Skin epidermis (tissue), 12 donors: ENCODE data around the gene CYP8B1.
"Not testable (repeated sequence)": the region's sequence is repeated elsewhere in the genome, so short reads cannot be mapped to it uniquely, and the experiment has no call there.

Experiments used
- H3K27ac ChIP-seq, 21 experiments: fragments of 200-600 bp; sonication (generic) in 11 of 21; one replicate each; pipeline ENCODE4 v1.5.0; 2020; ENCODE audit warnings: mild to moderate bottlenecking in 3 of 21, inconsistent platforms in 2 of 21, moderate library complexity in 2 of 21
- H3K4me3 ChIP-seq, 7 experiments: fragments of 200-600 bp; sonication (generic) in 2 of 7; one replicate each; pipeline ENCODE4 v1.5.0; 2020; ENCODE audit warnings: inconsistent platforms in 2 of 7, mild to moderate bottlenecking in 2 of 7, moderate library complexity in 1 of 7

The CYP8B1 gene

DNA sequence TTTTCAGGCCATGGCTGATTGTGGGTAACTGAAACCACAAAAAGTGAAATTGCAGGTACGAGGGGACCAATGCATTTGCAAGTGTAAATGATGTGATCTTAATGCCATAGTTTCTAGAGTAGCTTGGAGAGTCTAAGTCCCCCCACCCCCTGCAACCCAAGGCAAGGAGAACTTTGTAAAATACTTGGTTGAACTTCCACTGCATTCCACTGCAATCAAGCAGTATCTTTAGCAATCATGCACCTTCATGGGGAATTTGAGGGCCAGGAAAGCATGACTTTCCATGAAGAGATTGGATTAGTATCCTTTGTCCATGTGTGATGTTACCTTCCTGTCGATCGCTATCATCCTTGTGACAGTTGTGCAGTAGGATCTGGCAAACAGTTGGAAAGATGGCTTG, 11.4 kb upstream of the CYP8B1 start:
- H3K27ac ChIP-seq, result no peak overlapping the region

DNA sequence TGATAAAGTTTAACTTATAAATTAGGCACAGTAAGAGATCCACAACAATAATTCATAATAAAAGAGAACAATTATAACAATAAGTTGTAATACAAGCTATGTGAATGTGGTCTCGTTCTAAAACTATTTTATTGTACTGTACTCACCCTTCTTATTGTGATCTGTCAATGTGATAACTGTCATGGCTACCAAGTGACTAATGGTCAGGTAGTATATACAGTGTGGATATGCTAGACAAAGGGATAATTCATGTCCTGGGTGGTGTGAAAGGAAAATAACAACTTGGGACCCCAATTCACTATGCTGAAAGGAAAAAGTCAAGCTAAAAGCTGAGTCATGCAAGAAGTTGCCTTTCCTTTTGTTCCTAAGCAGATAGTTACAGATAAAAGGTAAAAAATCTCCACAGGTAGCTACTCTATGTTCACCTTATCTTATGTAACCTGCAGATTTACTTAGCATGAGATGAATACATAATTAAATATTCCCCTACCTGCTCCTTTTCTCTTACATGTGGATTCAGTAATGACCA, 10.7 kb upstream of the CYP8B1 start:
- H3K27ac ChIP-seq, result no peak overlapping the region
- H3K4me3 ChIP-seq, result no peak overlapping the region

More for the DNA sequence above, 11.4 kb upstream of the CYP8B1 start:
- no peak overlapping the region for H3K4me3 ChIP-seq

DNA sequence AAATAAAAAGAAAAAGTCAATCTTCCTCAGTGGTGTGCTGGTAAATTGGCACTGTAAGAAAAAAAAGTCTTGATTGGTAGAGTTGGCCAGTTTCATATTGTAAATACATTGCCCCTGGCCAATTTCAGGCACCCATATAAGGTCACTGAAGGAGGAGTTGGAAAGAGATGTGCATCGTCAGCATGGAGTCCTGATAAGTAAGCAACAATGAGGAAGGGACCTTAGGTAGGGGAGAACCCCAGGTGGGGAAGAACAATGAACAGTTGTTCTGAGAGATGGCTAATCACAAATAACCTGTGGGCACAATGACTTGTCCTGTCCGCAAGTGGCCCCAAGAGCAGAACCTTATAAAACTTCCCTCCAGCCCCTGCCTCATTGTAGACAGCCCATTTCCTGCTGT, 8.6 kb upstream of the CYP8B1 start:
- Histone ChIP-seq H3K27ac (no peak overlapping the region), H3K4me3 (no peak overlapping the region)

- H3K27ac ChIP-seq, H3K4me3 ChIP-seq: not testable (repeated sequence)
These were observed 7.7 kb upstream of the CYP8B1 start for GRCh38 chr3:42883251-42883930.

GRCh38 chr3:42880601-42881451, 5.1 kb upstream of the CYP8B1 start:
- Histone ChIP-seq H3K27ac (peak overlapping the region in 20 of 21 experiments; percentile 4 to 88 (median 78)), H3K4me3 (peak overlapping the region; percentile 42 to 64 (median 52))

GRCh38 chr3:42880183-42880582, 4.5 kb upstream of the CYP8B1 start:
- peak overlapping the region in 9 of 21 experiments; percentile 30 to 88 (median 81) for H3K27ac ChIP-seq
- peak overlapping the region in 5 of 7 experiments; percentile 45 to 64 (median 52) for H3K4me3 ChIP-seq

GRCh38 chr3:42877881-42878280, 2.2 kb upstream of the CYP8B1 start:
- Histone ChIP-seq H3K27ac (no peak overlapping the region), H3K4me3 (no peak overlapping the region)

- H3K27ac ChIP-seq, result no peak overlapping the region
- no peak overlapping the region for H3K4me3 ChIP-seq
These were observed 1.5 kb upstream of the CYP8B1 start for GRCh38 chr3:42876940-42877720.

DNA sequence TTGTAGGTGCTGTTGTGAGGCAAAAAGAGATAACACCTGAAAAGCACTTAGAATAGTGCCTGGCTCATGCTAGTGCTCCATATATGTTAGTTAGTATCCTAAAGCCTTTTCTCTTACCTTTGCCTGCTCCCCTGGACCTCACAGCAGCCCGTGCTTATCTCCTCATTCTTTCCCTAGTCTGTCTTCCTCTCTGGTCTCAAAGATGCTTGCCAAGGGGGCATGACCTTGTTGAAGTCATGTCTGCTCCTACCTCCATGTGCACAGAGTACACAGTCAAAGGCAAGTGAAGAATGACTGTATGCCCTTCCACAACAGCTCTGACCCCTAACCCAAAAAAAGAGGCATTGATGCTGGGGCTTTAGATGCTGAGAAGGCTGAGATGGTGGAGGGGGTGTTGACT, 722 bp upstream of the CYP8B1 start:
- Histone ChIP-seq H3K4me3 (no peak overlapping the region), H3K27ac (no peak overlapping the region)

DNA sequence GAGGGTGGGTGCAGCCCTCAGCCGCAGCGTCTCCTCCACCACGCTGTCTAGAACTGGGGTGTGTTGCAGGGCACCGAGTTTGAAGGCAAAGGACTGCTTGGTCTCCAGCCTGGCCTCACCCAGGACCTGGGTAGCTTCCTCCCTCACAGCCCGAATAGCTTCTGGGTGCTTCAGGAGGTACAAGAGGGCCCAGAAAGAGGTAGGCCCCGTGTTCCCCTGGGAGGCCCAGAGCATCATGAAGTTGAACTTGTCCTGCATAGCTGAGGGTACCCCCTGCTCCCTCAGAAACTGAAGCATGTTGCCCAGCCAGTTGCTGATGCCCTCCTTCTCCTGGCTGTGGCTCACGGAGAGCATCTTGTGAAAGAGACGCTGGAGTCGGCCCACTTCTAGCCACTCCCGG, 930 bp downstream of the CYP8B1 start:
- H3K4me3 ChIP-seq, result no peak overlapping the region
- H3K27ac ChIP-seq, result no peak overlapping the region

GRCh38 chr3:42873221-42873982, 2.3 kb downstream of the CYP8B1 start:
- H3K27ac ChIP-seq, result no peak overlapping the region
- no peak overlapping the region for H3K4me3 ChIP-seq

DNA sequence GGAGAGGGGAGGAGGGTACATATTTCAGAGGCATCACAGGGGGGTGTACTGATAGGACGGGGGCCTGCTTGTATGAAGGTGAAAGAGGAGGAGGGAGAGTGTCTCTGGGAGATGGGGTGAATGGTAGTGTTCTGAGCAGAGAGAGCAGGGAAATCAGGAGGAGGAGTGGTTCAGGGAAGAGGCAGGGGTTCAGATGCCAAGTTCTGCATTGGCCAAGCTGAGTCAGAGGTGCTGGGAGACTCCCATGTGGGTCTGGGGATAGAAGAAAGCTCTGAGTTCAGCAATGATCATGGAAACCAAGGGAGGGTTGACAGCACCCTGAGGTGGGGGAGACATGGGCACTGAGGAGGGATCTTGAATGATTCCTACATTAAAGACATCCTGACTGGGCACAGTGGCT, 3.0 kb downstream of the CYP8B1 start:
- Histone ChIP-seq H3K27ac (no peak overlapping the region), H3K4me3 (no peak overlapping the region)

- H3K27ac ChIP-seq, result no peak overlapping the region
- no peak overlapping the region for H3K4me3 ChIP-seq
These were observed 4.0 kb downstream of the CYP8B1 start for GRCh38 chr3:42871592-42872196.

GRCh38 chr3:42868841-42869240, 6.8 kb downstream of the CYP8B1 start:
- Histone ChIP-seq H3K27ac (no peak overlapping the region), H3K4me3 (no peak overlapping the region)

GRCh38 chr3:42867138-42867537, 8.5 kb downstream of the CYP8B1 start:
- Histone ChIP-seq H3K27ac (no peak overlapping the region), H3K4me3 (no peak overlapping the region)

DNA sequence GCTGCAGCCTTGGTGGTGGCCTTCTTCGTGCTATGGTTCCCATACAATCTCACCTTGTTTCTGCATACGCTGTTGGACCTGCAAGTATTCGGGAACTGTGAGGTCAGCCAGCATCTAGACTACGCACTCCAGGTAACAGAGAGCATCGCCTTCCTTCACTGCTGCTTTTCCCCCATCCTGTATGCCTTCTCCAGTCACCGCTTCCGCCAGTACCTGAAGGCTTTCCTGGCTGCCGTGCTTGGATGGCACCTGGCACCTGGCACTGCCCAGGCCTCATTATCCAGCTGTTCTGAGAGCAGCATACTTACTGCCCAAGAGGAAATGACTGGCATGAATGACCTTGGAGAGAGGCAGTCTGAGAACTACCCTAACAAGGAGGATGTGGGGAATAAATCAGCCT, 10.4 kb downstream of the CYP8B1 start:
- Histone ChIP-seq H3K4me3 (no peak overlapping the region), H3K27ac (no peak overlapping the region)

GRCh38 chr3:42864321-42864950, 11.2 kb downstream of the CYP8B1 start:
- no peak overlapping the region for H3K4me3 ChIP-seq
- no peak overlapping the region for H3K27ac ChIP-seq

- no peak overlapping the region for H3K27ac ChIP-seq
- no peak overlapping the region for H3K4me3 ChIP-seq
These were observed 19.1 kb downstream of the CYP8B1 start for GRCh38 chr3:42856544-42856943.
